ENCODE results near the gene AGPS. TPM values are rescaled to one million over a fixed set of nuclear protein-coding genes. Genes with fewer than 3 reads are reported as not detected.

AGPS gene
- polyA plus RNA-seq, 1 experiment: 6.9 TPM

GRCh38 chr2:177501186-177501585 lies 108.6 kb downstream of the AGPS start:
- DNase-seq (ENCODE audit: low read depth): no peak
- H3K27me3 ChIP-seq (ENCODE audit: control insufficient read depth, insufficient read depth, low read length): no peaks in the 10 kb centered on the region
- H3K36me3 ChIP-seq (ENCODE audit: control insufficient read depth, insufficient read depth, low read length): no peaks in the 10 kb centered on the region
- POLR2A ChIA-PET: no interaction called here
- TF ChIP-seq CTCF (IDR thresholded peaks at IDR 0.05; ENCODE audit: insufficient read depth, low read depth, low read length): no peak
- no peak overlapping the region for H3K4me3 ChIP-seq (ENCODE audit: low read depth, low read length)
- CTCF ChIA-PET: no interaction called here

GRCh38 chr2:177506505-177506904 lies 113.9 kb downstream of the AGPS start:
- POLR2A ChIA-PET: no interaction called here
- no peaks in the 10 kb centered on the region for H3K27me3 ChIP-seq (ENCODE audit: control insufficient read depth, insufficient read depth, low read length)
- peaks cover 1% of the 10 kb centered on the region; the same call in 1 of the 2 replicates for H3K36me3 ChIP-seq (ENCODE audit: control insufficient read depth, insufficient read depth, low read length)
- no peak for TF ChIP-seq CTCF (IDR thresholded peaks at IDR 0.05; ENCODE audit: insufficient read depth, low read depth, low read length)
- CTCF ChIA-PET: interaction anchor here (0.7 kb wide), 1 partner anchor 225 kb away, joined by 3 read pairs; no protein-coding TSS in a partner anchor
- no peak overlapping the region for H3K4me3 ChIP-seq (ENCODE audit: low read depth, low read length)
- no peak for DNase-seq (ENCODE audit: low read depth)

- ChIA-PET CTCF (interaction anchor here (0.7 kb wide), 1 partner anchor 224 kb away, joined by 3 read pairs; no protein-coding TSS in a partner anchor), POLR2A (no interaction called here)
- Histone ChIP-seq H3K4me3 (ENCODE audit: low read depth, low read length) (no peak overlapping the region), H3K36me3 (ENCODE audit: control insufficient read depth, insufficient read depth, low read length) (peaks cover 1% of the 10 kb centered on the region; the same call in 1 of the 2 replicates), H3K27me3 (ENCODE audit: control insufficient read depth, insufficient read depth, low read length) (no peaks in the 10 kb centered on the region)
- no peak for TF ChIP-seq CTCF (IDR thresholded peaks at IDR 0.05; ENCODE audit: insufficient read depth, low read depth, low read length)
- no peak for DNase-seq (ENCODE audit: low read depth)
These were observed 114.4 kb downstream of the AGPS start for GRCh38 chr2:177506998-177507397.

- DNase-seq (ENCODE audit: low read depth): no peak
- Histone ChIP-seq H3K36me3 (ENCODE audit: control insufficient read depth, insufficient read depth, low read length) (no peaks in the 10 kb centered on the region; the same call in none of the 2 replicates), H3K27me3 (ENCODE audit: control insufficient read depth, insufficient read depth, low read length) (no peaks in the 10 kb centered on the region), H3K4me3 (ENCODE audit: low read depth, low read length) (no peak overlapping the region)
- TF ChIP-seq CTCF (IDR thresholded peaks at IDR 0.05; ENCODE audit: insufficient read depth, low read depth, low read length): no peak
- ChIA-PET CTCF (no interaction called here), POLR2A (no interaction called here)
These were observed 124.4 kb downstream of the AGPS start for GRCh38 chr2:177516824-177517544.

- no peak for TF ChIP-seq CTCF (IDR thresholded peaks at IDR 0.05; ENCODE audit: insufficient read depth, low read depth, low read length)
- POLR2A ChIA-PET: no interaction called here
- H3K36me3 ChIP-seq (ENCODE audit: control insufficient read depth, insufficient read depth, low read length): no peaks in the 10 kb centered on the region; the same call in 1 of the 2 replicates
- DNase-seq (ENCODE audit: low read depth): no peak
- CTCF ChIA-PET: interaction anchor here (0.6 kb wide), 1 partner anchor 11 kb away, joined by 3 read pairs; no protein-coding TSS in a partner anchor
- H3K4me3 ChIP-seq (ENCODE audit: low read depth, low read length): no peak overlapping the region
- no peaks in the 10 kb centered on the region for H3K27me3 ChIP-seq (ENCODE audit: control insufficient read depth, insufficient read depth, low read length)
These were observed 126.2 kb downstream of the AGPS start for GRCh38 chr2:177518754-177519153.
